GM21619 (cell line): ENCODE results near the gene MCCC1.
"Not testable (repeated sequence)": the region's sequence is repeated elsewhere in the genome, so short reads cannot be mapped to it uniquely, and the experiment has no call there.

Experiments
- ATAC-seq: cut with Tn5 transposase; IDR thresholded peaks from one replicate; pipeline ENCODE4 v1.9.1; 2021; ENCODE audit not compliant: unreplicated experiment

Gene MCCC1

GRCh38 chr3:183106635-183107034 lies 7.3 kb upstream of the MCCC1 start:
- ATAC-seq = no peak

- not testable (repeated sequence) for ATAC-seq
Measured at GRCh38 chr3:183103950-183104349, 4.7 kb upstream of the MCCC1 start.

- not testable (repeated sequence) for ATAC-seq
Measured at GRCh38 chr3:183101040-183101439, 1.7 kb upstream of the MCCC1 start.

- ATAC-seq = no peak
Measured at GRCh38 chr3:183100376-183100775, 1.1 kb upstream of the MCCC1 start.

- ATAC-seq = no peak
Measured at GRCh38 chr3:183099838-183100204, 525 bp upstream of the MCCC1 start.

GRCh38 chr3:183098536-183099025 lies 715 bp downstream of the MCCC1 start:
- ATAC-seq = no peak

- no peak for ATAC-seq
Measured at GRCh38 chr3:183094711-183095110, 4.6 kb downstream of the MCCC1 start.

GRCh38 chr3:183092256-183092655 lies 7.0 kb downstream of the MCCC1 start:
- no peak for ATAC-seq

GRCh38 chr3:183087184-183087583 lies 12.1 kb downstream of the MCCC1 start:
- no peak for ATAC-seq

- no peak for ATAC-seq
Measured at GRCh38 chr3:183085634-183086390, 13.5 kb downstream of the MCCC1 start.

- no peak for ATAC-seq
Measured at GRCh38 chr3:183082355-183082915, 16.9 kb downstream of the MCCC1 start.

- no peak for ATAC-seq
Measured at GRCh38 chr3:183081459-183082183, 17.7 kb downstream of the MCCC1 start.

- ATAC-seq = no peak
Measured at GRCh38 chr3:183080628-183081027, 18.7 kb downstream of the MCCC1 start.

GRCh38 chr3:183074881-183075280 lies 24.4 kb downstream of the MCCC1 start:
- ATAC-seq = no peak

- ATAC-seq = no peak
Measured at GRCh38 chr3:183074261-183074660, 25.0 kb downstream of the MCCC1 start.

- ATAC-seq = no peak
Measured at GRCh38 chr3:183073839-183074238, 25.5 kb downstream of the MCCC1 start.

GRCh38 chr3:183070892-183071291 lies 28.4 kb downstream of the MCCC1 start:
- no peak for ATAC-seq

- no peak for ATAC-seq
Measured at GRCh38 chr3:183069086-183069485, 30.2 kb downstream of the MCCC1 start.

GRCh38 chr3:183066891-183067290 lies 32.4 kb downstream of the MCCC1 start:
- not testable (repeated sequence) for ATAC-seq

- ATAC-seq = no peak
Measured at GRCh38 chr3:183064475-183064874, 34.8 kb downstream of the MCCC1 start.

GRCh38 chr3:183061391-183062172 lies 37.7 kb downstream of the MCCC1 start:
- ATAC-seq = no peak
